OCI-LY3 (cell line): ENCODE results near the gene CD40.

Source experiments
- H2AFZ ChIP-seq: fragments of 200-600, 300-600 bp; shearing (Covaris generic); 2 replicates; pipeline ENCODE4 v1.6.0; 2014; ENCODE audit warnings: antibody characterized with exemption, low read depth, low read length
- H3K27ac ChIP-seq: fragments of 200-600, 300-600 bp; sonication (generic); 2 replicates; pipeline ENCODE4 v1.5.1; 2014; ENCODE audit warnings: mild to moderate bottlenecking, low read length, moderate library complexity, mixed read lengths
- H3K27me3 ChIP-seq: fragments of 200-600, 300-600 bp; sonication (generic); 2 replicates; pipeline ENCODE4 v1.6.1; 2014; ENCODE audit warnings: low read depth, low read length, mixed read lengths
- H3K36me3 ChIP-seq: fragments of 200-600, 300-600 bp; sonication (generic); replicated peaks from 2 replicates; pipeline ENCODE3; 2014; ENCODE audit warnings: low read depth, low read length, mixed read lengths
- H3K4me1 ChIP-seq: fragments of 300-600, 200-600 bp; sonication (generic); 2 replicates; pipeline ENCODE4 v1.6.1; 2014; ENCODE audit warnings: low read length, mixed read lengths
- H3K4me2 ChIP-seq: fragments of 200-600, 300-600 bp; sonication (generic); 2 replicates; pipeline ENCODE4 v1.6.1; 2014; ENCODE audit warnings: low read length, mixed read lengths
- H3K4me3 ChIP-seq: fragments of 300-600, 200-600 bp; sonication (generic); 2 replicates; pipeline ENCODE4 v1.5.1; 2014; ENCODE audit warnings: antibody characterized with exemption, mild to moderate bottlenecking, low read length, moderate library complexity
- H3K79me2 ChIP-seq: fragments of 300-600, 200-600 bp; shearing (Covaris generic); 2 replicates; pipeline ENCODE4 v1.6.1; 2014; ENCODE audit warnings: mild to moderate bottlenecking, low read length, mixed read lengths
- H3K9ac ChIP-seq: fragments of 300-600, 200-600 bp; shearing (Covaris generic); 2 replicates; pipeline ENCODE4 v1.6.0; 2014; ENCODE audit warnings: mild to moderate bottlenecking, low read length, moderate library complexity
- H3K9me3 ChIP-seq: fragments of 200-600, 300-600 bp; shearing (Covaris generic); 2 replicates; pipeline ENCODE4 v1.6.1; 2014; ENCODE audit warnings: low read length, mixed read lengths; ENCODE audit not compliant: insufficient read depth
- H4K20me1 ChIP-seq: fragments of 200-600, 300-600 bp; sonication (generic); 2 replicates; pipeline ENCODE4 v1.6.1; 2016; ENCODE audit warnings: low read length, mixed read lengths; ENCODE audit not compliant: insufficient read depth
- CTCF ChIP-seq: fragments of 200-600, 300-600 bp; sonication (generic); IDR thresholded peaks from 2 replicates; pipeline ENCODE4 v1.5.1; 2014; ENCODE audit warnings: antibody characterized with exemption, low read length, low read depth
- EZH2phosphoT487 ChIP-seq: fragments of 200-600 bp; shearing (Covaris generic); IDR thresholded peaks from 2 replicates; pipeline ENCODE4 v1.6.1; 2018; ENCODE audit warnings: antibody characterized with exemption, mixed run types, low read depth

Gene CD40

GRCh38 chr20:46073443-46073842 lies 44.7 kb upstream of the CD40 start:
- Histone ChIP-seq H3K9me3 (no peaks in the 10 kb centered on the region), H3K27ac (no peak overlapping the region), H3K4me1 (no peaks in the 10 kb centered on the region), H3K36me3 (peaks cover 71% of the 10 kb centered on the region), H3K79me2 (peaks cover 60% of the 10 kb centered on the region), H3K9ac (no peak overlapping the region), H4K20me1 (peaks cover 47% of the 10 kb centered on the region), H3K4me3 (no peak overlapping the region), H2AFZ (no peak overlapping the region), H3K4me2 (no peak overlapping the region), H3K27me3 (no peaks in the 10 kb centered on the region)
- no peak for TF ChIP-seq EZH2phosphoT487
- no peak for TF ChIP-seq CTCF

GRCh38 chr20:46074006-46074405 lies 44.1 kb upstream of the CD40 start:
- peaks cover 73% of the 10 kb centered on the region for H3K36me3 ChIP-seq
- H3K4me1 ChIP-seq = no peaks in the 10 kb centered on the region
- TF ChIP-seq CTCF (no peak), EZH2phosphoT487 (no peak)
- H2AFZ ChIP-seq = no peak overlapping the region
- H3K79me2 ChIP-seq = peaks cover 65% of the 10 kb centered on the region
- H3K9ac ChIP-seq = no peak overlapping the region
- H3K4me3 ChIP-seq = no peak overlapping the region
- H3K4me2 ChIP-seq = no peak overlapping the region
- peaks cover 53% of the 10 kb centered on the region for H4K20me1 ChIP-seq
- H3K27me3 ChIP-seq = no peaks in the 10 kb centered on the region
- no peak overlapping the region for H3K27ac ChIP-seq
- H3K9me3 ChIP-seq = no peaks in the 10 kb centered on the region

GRCh38 chr20:46076806-46077205 lies 41.3 kb upstream of the CD40 start:
- H2AFZ ChIP-seq = no peak overlapping the region
- H3K9ac ChIP-seq = no peak overlapping the region
- peaks cover 64% of the 10 kb centered on the region for H3K36me3 ChIP-seq
- H3K4me2 ChIP-seq = no peak overlapping the region
- no peaks in the 10 kb centered on the region for H3K9me3 ChIP-seq
- H4K20me1 ChIP-seq = peaks cover 78% of the 10 kb centered on the region
- no peak overlapping the region for H3K27ac ChIP-seq
- no peaks in the 10 kb centered on the region for H3K4me1 ChIP-seq
- no peak overlapping the region for H3K4me3 ChIP-seq
- H3K27me3 ChIP-seq = no peaks in the 10 kb centered on the region
- H3K79me2 ChIP-seq = peaks cover 83% of the 10 kb centered on the region
- TF ChIP-seq EZH2phosphoT487 = no peak
- no peak for TF ChIP-seq CTCF

- Histone ChIP-seq H2AFZ (no peak overlapping the region), H3K4me1 (no peaks in the 10 kb centered on the region; the same call in 1 of the 2 replicates), H3K79me2 (peaks cover 85% of the 10 kb centered on the region), H3K9ac (no peak overlapping the region), H3K36me3 (peaks cover 61% of the 10 kb centered on the region), H3K9me3 (no peaks in the 10 kb centered on the region), H4K20me1 (peaks cover 80% of the 10 kb centered on the region), H3K4me3 (no peak overlapping the region), H3K27me3 (no peaks in the 10 kb centered on the region), H3K27ac (no peak overlapping the region), H3K4me2 (no peak overlapping the region)
- TF ChIP-seq EZH2phosphoT487 (no peak), CTCF (no peak)
Measured at GRCh38 chr20:46077642-46078305, 40.3 kb upstream of the CD40 start.
